Left lung (tissue), 10 donors: ENCODE data around the gene AIF1. TPM values are rescaled to one million over a fixed set of nuclear protein-coding genes. Genes with fewer than 3 reads are reported as not detected.

Source experiments
- ATAC-seq: fragments of 200-7000 bp; cut with Tn5 transposase; one replicate; pipeline ENCODE4 v1.9.1; 2020; ENCODE audit warnings: moderate library complexity
- DNase-seq, 4 donors: peaks; one replicate each; pipeline ENCODE4 v3.0.0-alpha.2; 2013 to 2020
- H3K27ac ChIP-seq, 2 donors: fragments of 200-600 bp; sonication (generic) in 1 of 2; one replicate each; pipeline versions ENCODE4 v1.5.0 to v1.8.0; 2020 to 2021
- H3K27me3 ChIP-seq, 2 donors: fragments of 200-600 bp; sonication (generic) in 1 of 2; one replicate each; pipeline versions ENCODE4 v1.5.0 to v1.8.0; 2020 to 2021
- H3K36me3 ChIP-seq, 2 donors: fragments of 200-600 bp; sonication (generic) in 1 of 2; one replicate each; pipeline versions ENCODE4 v1.5.0 to v1.8.0; 2020 to 2021
- H3K4me1 ChIP-seq, 2 donors: fragments of 200-600 bp; one replicate each; pipeline ENCODE4 v1.8.0; 2021
- H3K4me3 ChIP-seq, 2 donors: fragments of 200-600 bp; sonication (generic) in 1 of 2; one replicate each; pipeline versions ENCODE4 v1.5.0 to v1.8.0; 2020 to 2021; ENCODE audit warnings: mild to moderate bottlenecking in 1 of 2
- H3K9me3 ChIP-seq, 2 donors: fragments of 200-600 bp; sonication (generic) in 1 of 2; one replicate each; pipeline versions ENCODE4 v1.5.0 to v1.8.0; 2020 to 2021
- CTCF ChIP-seq, 2 donors: fragments of 200-600 bp; sonication (generic) in 1 of 2; IDR thresholded peaks; one replicate each; pipeline versions ENCODE4 v1.5.0 to v1.8.0; 2021; ENCODE audit warnings: antibody characterized with exemption in 2 of 2
- intact Hi-C, 2 donors: fragments of 100-400 bp; cut with DNase I; formaldehyde crosslinking; loops; one replicate each; pipeline versions ENCODE4 v1.11.2 to v1.14.2; 2022
- polyA plus RNA-seq, 6 donors: library from polyadenylated mRNA; unstranded; fragments of 120-200 nt; gene quantifications; one replicate each; pipeline ENCODE4 v1.2.1, GENCODE V29; 2013; ENCODE audit not compliant: insufficient read length in 6 of 6
- total RNA-seq, 2 donors: library from RNA; stranded (reverse); fragmentation: NEBNext Ultra II Directional; extraction: Animal tissue kit (Norgen Biotek cat#: 25700); gene quantifications; one replicate each; pipeline ENCODE4 v1.2.1, GENCODE V29; 2021
- donor health status: DM: no; HTN: yes; CAD: no.
- donor health status: DM: no; HTN: no; CAD: no.

Gene AIF1
- total and polyA plus RNA-seq, 8 donors, result 17.9 to 96.4 (median 22.3) TPM

DNA sequence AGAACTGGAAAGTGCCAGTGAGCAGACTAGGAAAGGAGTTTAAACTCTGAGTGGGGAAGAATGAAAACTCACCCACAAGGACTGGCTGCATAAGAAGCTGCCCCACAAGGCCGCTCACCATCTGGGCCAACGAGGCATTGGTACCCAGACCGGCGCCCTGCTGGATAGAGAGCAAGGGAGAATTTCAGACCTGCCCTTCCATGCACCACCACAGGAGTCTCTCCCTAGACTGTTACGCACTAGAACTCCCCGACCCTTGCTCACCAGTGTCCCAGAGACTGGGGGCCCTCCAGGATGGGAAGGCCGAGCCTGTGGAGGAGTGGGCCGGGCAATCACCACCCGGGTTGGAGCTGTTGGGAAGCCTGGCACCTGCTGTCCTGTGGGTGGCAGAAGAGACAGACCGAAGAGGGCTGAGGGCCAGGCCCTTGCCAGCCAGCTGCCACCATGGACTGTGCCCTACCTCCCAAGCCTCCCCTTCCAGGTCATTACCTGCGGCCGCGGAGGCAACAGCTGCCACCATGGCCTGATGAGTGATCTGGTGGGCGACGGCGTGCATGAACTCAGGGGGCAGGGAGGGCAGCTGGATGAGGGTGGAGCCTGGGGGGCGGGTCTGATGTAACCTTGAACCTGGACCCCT is 28.9 kb downstream of the AIF1 start:
- ATAC-seq (no peak), DNase-seq (no peak)
- Histone ChIP-seq H3K9me3 (no peaks in the 10 kb centered on the region), H3K4me3 (no peak overlapping the region), H3K36me3 (peaks cover 0 to 100% of the 10 kb centered on the region in 2 donors), H3K27me3 (no peaks in the 10 kb centered on the region), H3K4me1 (no peaks in the 10 kb centered on the region), H3K27ac (no peak overlapping the region)
- TF ChIP-seq CTCF (IDR thresholded peaks at IDR 0.05), result no peak
- intact Hi-C loops, result no loop called here

DNA sequence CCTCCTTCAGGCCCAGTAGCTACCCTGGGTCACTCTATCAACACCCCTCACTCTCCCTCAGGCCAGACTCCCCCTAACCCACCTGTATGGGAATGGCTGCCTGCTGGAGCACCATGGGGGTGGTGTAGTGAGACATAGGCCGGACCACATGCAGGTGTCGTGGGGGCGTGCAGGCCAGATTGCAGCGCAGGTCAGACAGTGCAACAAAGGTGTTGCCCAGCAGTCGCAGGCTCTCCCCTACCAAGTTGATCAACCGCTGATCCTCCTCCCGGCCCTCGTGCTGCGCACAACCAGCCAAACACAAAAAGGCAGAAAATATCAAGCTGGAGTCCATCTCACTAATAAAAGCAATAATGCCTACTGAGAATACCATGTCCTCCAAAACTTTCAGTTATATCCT is 30.3 kb downstream of the AIF1 start:
- H3K36me3 ChIP-seq, result peaks cover 0 to 98% of the 10 kb centered on the region in 2 donors
- TF ChIP-seq CTCF (IDR thresholded peaks at IDR 0.05), result no peak
- no peaks in the 10 kb centered on the region for H3K9me3 ChIP-seq

GRCh38 chr6:31651602-31652191 is 36.7 kb downstream of the AIF1 start:
- H3K27ac ChIP-seq, result peak overlapping the region; percentile 96 to 98
- no peak for TF ChIP-seq CTCF (IDR thresholded peaks at IDR 0.05)
- H3K27me3 ChIP-seq, result no peaks in the 10 kb centered on the region
- intact Hi-C loops, result no loop called here
- peak in 2 of 4 donors; percentile 78 to 83 for DNase-seq
- no peaks in the 10 kb centered on the region for H3K9me3 ChIP-seq
- ATAC-seq, result peak; percentile 76
- H3K4me1 ChIP-seq, result peaks cover 5 to 41% of the 10 kb centered on the region in 2 donors
- peaks cover 0 to 52% of the 10 kb centered on the region in 2 donors for H3K36me3 ChIP-seq
- peak overlapping the region; percentile 73 to 86 for H3K4me3 ChIP-seq

More for the DNA sequence above, 30.3 kb downstream of the AIF1 start:
- no peaks in the 10 kb centered on the region for H3K27me3 ChIP-seq
- DNase-seq (no peak), ATAC-seq (no peak)
- H3K4me1 ChIP-seq, result peaks cover 0 to 5% of the 10 kb centered on the region in 2 donors
- no peak overlapping the region for H3K27ac ChIP-seq
- no peak overlapping the region for H3K4me3 ChIP-seq
- intact Hi-C loops, result no loop called here

DNA sequence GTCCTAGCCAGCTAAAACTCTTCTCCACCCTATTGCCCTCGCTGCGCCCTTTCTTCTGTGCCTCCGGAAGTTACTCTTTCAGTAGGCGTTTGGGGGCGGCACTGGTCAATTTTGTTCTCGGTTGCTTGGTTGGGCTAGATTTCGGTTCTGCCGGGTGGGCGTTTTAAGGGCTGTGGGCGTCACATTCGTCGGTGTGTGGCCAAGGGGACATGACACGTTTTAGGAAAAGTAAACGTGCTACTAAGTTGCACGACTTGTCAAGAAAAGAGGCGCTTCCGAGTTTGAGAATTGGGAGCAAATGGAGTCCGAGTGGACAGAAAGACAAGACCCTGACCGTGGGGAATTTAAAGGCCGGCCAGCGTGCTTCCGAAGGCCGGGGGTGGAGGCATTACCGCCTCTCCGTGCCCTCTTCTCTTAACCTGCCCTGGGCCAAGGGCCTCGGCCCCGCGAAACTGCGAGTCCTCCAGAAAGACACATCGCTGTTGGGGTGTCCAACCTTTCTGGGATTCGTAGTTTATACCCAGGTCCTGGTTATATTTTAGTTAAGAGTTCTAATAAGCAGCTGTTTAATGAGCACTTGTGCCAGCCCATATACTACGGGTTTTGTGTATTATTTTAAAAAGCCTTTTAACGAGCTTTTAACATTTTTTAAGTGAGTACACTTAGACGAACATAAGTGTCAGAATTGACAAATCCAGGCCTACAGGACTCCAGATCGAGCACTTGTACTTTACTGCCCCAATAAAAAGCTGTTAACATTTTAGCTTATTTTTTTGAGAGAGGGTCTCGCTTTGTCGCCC is 38.1 kb downstream of the AIF1 start:
- intact Hi-C loops, result no loop called here
- no peaks in the 10 kb centered on the region for H3K27me3 ChIP-seq
- H3K27ac ChIP-seq, result peak overlapping the region; percentile 96 to 98
- peak overlapping the region; percentile 73 to 86 for H3K4me3 ChIP-seq
- no peaks in the 10 kb centered on the region for H3K9me3 ChIP-seq
- peaks cover 5 to 54% of the 10 kb centered on the region in 2 donors for H3K4me1 ChIP-seq
- peak in 2 of 4 donors; percentile 87 to 94 for DNase-seq
- peak; percentile 82 for ATAC-seq
- peaks cover 0 to 49% of the 10 kb centered on the region in 2 donors for H3K36me3 ChIP-seq
- TF ChIP-seq CTCF (IDR thresholded peaks at IDR 0.05), result no peak
